HuH-7.5 (cell line): ENCODE data around the gene SGPP2.
"Not testable (repeated sequence)": the region's sequence is repeated elsewhere in the genome, so short reads cannot be mapped to it uniquely, and the experiment has no call there.

Experiments
- DNase-seq: peaks from one replicate; pipeline ENCODE4 v3.0.0; 2011; ENCODE audit warnings: low spot score

SGPP2 gene

DNA sequence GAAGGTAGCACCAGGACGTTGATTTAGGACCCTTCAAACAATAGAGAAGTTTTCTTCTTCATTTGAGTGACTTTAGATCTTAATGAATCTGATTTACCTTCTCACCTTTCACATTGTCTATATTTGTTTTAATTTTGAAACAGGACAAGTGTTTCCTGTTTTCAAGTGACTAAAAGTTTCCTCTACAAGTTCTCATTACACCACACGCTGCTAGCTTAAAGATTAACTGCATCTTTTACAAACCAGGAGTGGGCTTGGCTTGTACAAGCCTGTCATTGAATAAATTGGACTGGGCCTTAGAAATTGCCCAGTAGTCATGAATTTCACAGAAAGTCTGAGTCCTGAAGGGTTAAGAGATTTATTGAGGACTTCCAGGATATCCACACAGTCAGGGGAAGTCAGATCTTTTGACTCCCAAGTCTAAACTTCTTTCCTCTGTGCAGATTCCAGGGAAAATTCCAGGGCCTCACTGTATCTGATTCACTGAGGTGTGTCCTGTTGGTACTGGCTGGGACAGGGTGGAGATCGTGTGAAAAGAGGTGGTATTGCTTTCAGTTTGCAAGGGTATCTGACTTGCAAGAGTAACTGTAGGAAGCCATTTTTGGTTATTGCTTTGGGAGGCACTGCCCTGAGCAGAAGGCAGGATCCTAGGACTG lies 3.4 kb downstream of the SGPP2 start:
- no peak for DNase-seq

DNA sequence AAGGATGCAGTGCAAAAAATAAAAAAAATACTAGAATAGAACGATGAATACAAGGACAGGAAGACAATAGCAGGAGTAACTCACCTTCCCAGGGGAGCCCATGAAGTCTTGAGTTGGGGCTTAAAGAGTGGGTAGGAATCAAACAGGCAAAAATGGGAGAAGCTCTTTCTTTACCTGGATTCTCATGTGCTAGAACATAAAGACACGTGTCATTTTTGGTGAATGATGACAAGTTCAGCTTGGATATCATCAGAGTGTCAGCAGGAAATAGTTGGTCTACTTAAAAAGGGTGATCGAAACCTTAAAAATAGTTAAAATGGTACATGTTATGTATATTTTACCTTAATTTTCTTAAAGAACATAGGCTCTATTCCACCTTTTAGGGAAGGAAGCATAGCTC lies 5.7 kb downstream of the SGPP2 start:
- DNase-seq = no peak

GRCh38 chr2:222430681-222431080 lies 6.3 kb downstream of the SGPP2 start:
- DNase-seq = no peak

GRCh38 chr2:222431869-222432268 lies 7.5 kb downstream of the SGPP2 start:
- no peak for DNase-seq

GRCh38 chr2:222433332-222434173 lies 9.2 kb downstream of the SGPP2 start:
- no peak for DNase-seq

DNA sequence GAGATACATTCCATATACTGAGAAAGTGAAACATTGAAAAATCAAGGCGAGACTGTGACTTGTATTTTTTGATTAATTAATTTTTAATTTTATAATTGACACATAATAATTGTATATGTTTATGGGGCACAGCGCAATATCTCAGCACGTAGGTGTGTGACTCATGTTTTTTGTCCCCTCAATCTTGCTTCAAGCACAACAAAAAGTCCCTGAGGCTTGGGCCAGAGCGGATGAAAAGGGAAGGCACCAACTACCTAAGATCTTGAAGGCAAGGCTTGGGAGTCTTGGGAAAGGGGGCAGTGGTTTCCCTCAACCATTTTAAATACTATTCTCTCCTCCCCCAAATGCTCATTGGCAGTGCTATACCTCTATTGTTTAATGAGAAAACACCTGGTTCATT lies 9.9 kb downstream of the SGPP2 start:
- no peak for DNase-seq

DNA sequence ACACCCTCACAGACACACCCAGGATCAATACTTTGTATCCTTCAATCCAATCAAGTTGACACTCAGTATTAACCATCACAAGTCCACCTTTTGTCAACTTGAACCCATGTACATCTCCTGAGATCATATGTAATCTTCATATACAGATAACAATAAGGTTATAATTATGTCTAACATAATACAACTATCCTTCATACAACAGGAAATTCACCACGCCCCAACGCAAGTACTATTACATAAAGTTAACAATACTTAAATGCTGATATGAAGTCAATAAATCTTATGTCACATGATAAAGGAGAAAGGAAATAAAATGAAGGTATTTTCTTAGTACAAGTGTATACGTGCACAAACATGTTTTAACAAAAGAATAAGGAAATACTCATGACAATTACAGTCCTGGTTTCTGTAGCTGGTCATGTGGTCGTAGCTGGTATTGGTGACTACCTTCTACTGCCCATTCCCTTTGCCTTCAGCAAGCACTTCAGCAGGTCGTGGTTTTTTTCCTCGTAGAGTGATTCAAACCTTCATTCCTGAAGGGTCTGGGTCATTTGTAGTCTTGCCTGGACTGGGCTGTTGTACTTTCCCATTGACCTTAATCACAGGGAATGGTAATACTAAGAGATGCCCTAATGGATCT lies 11.2 kb downstream of the SGPP2 start:
- DNase-seq = not testable (repeated sequence)

GRCh38 chr2:222436040-222436413 lies 11.7 kb downstream of the SGPP2 start:
- no peak for DNase-seq

DNA sequence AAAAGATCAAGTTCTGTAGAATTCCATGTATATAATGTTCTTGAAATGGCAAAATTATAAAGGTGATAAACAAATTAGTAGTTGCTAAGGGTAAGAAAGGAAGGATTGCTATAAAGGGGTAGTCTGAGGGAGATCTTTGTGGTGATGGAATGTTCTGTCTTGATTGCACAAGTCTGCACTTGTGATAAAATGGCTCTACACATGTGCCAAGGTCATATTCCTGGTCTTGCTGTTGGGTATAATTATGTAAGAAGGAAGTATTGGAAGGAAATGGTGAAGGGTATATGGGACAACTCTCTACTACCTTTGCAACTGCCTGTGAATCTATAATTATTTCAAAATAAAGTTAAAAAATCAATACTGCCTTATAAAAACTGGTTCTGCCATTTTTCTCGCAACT lies 15.3 kb downstream of the SGPP2 start:
- DNase-seq = no peak

GRCh38 chr2:222440673-222441422 lies 16.5 kb downstream of the SGPP2 start:
- no peak for DNase-seq

GRCh38 chr2:222442665-222443064 lies 18.3 kb downstream of the SGPP2 start:
- no peak for DNase-seq

GRCh38 chr2:222445227-222445626 lies 20.9 kb downstream of the SGPP2 start:
- no peak for DNase-seq

DNA sequence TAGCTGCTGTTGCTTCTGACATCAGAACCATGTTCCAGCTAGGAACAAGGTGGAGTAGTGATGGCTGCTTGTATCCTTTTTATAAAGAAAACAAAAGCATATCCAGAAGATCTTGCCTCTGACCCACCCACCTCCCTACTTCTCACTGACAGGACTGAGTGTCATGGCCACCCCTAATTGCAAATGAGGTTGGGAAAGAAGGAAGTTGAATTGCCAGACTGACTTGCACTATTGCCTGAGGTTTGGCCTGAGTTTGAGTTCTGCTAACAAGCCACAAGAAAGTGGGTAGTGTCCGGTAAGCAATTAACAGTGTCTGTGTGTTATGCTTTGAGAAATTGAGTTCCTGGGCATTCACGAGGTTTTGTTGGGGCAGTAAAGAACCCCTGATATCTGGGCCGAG lies 22.8 kb downstream of the SGPP2 start:
- no peak for DNase-seq

GRCh38 chr2:222448748-222449181 lies 24.4 kb downstream of the SGPP2 start:
- DNase-seq = no peak

DNA sequence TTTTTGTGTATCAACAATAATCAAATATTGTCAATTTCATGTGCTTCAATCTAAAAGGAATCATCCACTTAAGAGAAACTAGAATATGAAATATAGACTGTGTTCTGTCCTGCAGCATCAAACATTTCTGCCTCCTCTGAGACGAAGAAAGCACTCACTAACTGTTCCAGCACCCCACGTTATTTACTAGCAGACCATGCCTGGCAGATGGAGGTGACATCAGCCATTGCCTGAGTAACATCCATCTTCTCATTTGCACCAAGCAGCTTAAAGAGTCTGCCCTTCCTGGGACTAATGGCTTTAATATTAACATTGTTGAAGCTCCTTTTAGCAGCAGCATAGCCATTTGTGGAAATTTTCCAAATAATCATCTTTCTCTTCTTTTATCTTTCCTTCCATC lies 25.7 kb downstream of the SGPP2 start:
- no peak for DNase-seq

DNA sequence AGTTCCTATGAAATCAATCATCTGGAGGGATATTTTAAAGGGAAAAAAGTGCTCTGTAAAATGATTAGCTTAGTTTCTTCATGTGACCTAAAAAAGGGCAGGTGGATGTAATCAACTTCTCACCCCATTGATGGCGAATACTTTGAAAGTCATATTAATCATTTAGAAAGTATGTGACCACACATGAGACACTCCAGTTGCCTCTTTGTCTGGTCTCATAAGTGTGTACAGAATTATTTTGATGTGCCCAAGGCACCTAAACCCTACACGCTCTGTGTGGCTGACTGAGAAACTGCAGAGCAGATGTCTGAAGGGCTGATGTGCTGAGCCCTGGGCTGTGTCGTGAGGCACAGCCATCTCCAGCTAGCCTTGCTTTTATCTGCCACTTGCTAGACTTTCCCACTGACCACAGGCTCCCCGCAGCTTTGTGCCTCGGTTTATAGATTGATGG lies 26.9 kb downstream of the SGPP2 start:
- no peak for DNase-seq

GRCh38 chr2:222452422-222452950 lies 28.1 kb downstream of the SGPP2 start:
- no peak for DNase-seq

DNA sequence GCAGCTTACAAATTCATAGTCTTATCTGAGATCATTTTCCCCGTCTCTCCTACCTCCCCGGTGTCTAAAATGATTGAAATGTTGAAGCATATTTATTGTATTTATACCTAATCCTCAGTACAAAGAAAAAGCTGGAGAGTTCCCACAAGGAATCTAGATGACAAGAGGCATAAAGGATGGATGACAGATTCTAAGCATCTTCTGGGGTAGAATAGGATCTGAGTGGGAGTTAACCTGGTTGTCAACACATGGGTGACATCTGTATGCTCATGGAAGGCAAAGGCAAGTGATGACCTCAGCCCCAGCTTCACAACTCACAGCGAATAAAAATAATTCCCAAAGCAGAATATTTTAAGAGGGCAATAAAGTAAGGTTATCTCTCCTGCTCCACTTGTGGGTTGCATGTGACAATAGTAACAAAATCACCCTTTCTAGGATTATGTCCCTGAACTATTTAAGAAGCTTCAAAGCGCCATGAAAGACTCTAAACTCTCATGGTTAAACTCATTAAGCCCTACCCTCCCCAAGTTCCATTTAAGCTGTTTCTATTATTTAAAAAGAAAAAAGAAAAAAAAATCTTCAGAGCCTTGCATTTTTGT lies 32.2 kb downstream of the SGPP2 start:
- no peak for DNase-seq

- DNase-seq = no peak
These were observed 35.6 kb downstream of the SGPP2 start for GRCh38 chr2:222459983-222460382.

- DNase-seq = no peak
These were observed 41.4 kb downstream of the SGPP2 start for GRCh38 chr2:222465746-222466145.

DNA sequence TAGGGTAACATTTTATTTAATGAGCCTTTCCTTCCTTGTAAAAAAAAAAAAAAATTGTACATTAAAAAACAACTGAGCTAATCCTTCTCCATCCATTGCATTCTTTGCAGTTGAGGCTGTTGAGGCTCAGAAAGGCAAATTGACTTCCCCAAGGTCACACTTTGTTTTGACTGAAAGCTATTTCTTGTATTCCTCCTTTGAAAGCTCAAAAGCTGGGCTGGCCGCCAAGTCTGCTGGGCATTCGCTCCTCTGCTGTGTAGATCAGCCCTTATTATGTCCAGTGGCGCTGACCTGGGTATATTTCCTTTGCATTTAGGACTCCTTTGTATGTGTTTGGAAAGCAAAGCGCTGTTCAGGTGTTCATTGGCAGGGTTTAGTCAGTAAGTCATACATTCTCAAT lies 44.0 kb downstream of the SGPP2 start:
- no peak for DNase-seq
